ENCODE results near the gene PTPRT.

- TF ChIP-seq, protein P1, sequence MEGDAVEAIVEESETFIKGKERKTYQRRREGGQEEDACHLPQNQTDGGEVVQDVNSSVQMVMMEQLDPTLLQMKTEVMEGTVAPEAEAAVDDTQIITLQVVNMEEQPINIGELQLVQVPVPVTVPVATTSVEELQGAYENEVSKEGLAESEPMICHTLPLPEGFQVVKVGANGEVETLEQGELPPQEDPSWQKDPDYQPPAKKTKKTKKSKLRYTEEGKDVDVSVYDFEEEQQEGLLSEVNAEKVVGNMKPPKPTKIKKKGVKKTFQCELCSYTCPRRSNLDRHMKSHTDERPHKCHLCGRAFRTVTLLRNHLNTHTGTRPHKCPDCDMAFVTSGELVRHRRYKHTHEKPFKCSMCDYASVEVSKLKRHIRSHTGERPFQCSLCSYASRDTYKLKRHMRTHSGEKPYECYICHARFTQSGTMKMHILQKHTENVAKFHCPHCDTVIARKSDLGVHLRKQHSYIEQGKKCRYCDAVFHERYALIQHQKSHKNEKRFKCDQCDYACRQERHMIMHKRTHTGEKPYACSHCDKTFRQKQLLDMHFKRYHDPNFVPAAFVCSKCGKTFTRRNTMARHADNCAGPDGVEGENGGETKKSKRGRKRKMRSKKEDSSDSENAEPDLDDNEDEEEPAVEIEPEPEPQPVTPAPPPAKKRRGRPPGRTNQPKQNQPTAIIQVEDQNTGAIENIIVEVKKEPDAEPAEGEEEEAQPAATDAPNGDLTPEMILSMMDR (IDR thresholded peaks at IDR 0.05): no peak
- no peak for TF ChIP-seq ZFX (IDR thresholded peaks at IDR 0.05; ENCODE audit: borderline replicate concordance)
These were observed 283.6 kb downstream of the PTPRT start for GRCh38 chr20:42906120-42906519.

Measured in 22Rv1 (cell line).